Astrocyte (in vitro differentiated cells and primary cell): ENCODE measurements around the gene MPHOSPH9.

Source experiments
- CTCF ChIP-seq: IDR thresholded peaks from 2 replicates; pipeline ENCODE4 v1.5.1; 2011; ENCODE audit warnings: low read depth, mild to moderate bottlenecking, inconsistent platforms, low read length, moderate library complexity; ENCODE audit not compliant: insufficient read depth
- EZH2 ChIP-seq: IDR thresholded peaks from 2 replicates; pipeline ENCODE4 v1.6.1; 2012; ENCODE audit warnings: mild to moderate bottlenecking, low read length, inconsistent platforms; ENCODE audit not compliant: insufficient read depth

DNA sequence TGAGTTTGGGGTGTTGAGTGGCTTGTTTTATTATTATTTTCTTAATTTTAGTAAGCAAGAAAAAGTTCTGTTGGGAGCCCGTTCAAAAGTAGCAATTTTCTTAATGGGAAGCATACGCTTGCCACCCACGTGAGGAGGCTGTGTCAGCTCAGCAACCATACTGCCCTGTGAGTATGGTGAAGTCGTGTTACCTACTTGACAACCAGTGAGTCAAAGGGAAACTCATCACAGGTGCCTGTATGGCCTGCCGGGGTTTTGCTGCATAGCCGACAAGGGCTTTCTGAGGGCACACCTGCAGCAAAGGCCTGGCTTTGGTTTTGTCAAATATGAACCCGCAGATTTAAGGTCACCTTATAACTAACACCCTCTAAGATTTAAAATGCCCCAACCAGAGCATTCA, 113.1 kb downstream of the MPHOSPH9 start:
- TF ChIP-seq CTCF, result no peak
- TF ChIP-seq EZH2, result no peak
